Caco-2 (cell line): ENCODE results near the gene CEBPA. TPM values are rescaled to one million over a fixed set of nuclear protein-coding genes. Genes with fewer than 3 reads are reported as not detected.

ENCODE experiments used
- BruUV-seq: library from RNA; stranded (reverse); fragments of 400-500 nt; replicated peaks from 2 replicates; lab custom pipeline; 2021; lab: Mats Ljungman, UMichigan
- CTCF ChIA-PET: fragments of 300-600 bp; sonication (Branson Sonifier 250); formaldehyde crosslinking; loops from one replicate; lab custom pipeline; 2022; ENCODE audit warnings: antibody characterized with exemption; lab: Charles Lee
- POLR2A ChIA-PET: fragments of 300-600 bp; sonication (Branson Sonifier 250); formaldehyde crosslinking; loops from one replicate; lab custom pipeline; 2022; ENCODE audit warnings: antibody characterized with exemption; lab: Charles Lee
- DNase-seq, 2 experiments: peaks; one replicate each; pipeline versions ENCODE4 v3.0.0 to v3.0.0-alpha.2; 2020 to 2022
- H3K27me3 ChIP-seq: replicated peaks from 2 replicates; pipeline ENCODE4 v1.6.0; 2011; ENCODE audit warnings: low read length; ENCODE audit not compliant: control insufficient read depth, insufficient read depth
- H3K36me3 ChIP-seq: 2 replicates; pipeline ENCODE4 v1.5.1; 2011; ENCODE audit warnings: low read length; ENCODE audit not compliant: control insufficient read depth, insufficient read depth
- H3K4me1 ChIP-seq: fragments of 250-450 bp; sonication (Bioruptor Pico); 2 replicates; pipeline ENCODE4 v1.5.1; 2020; ENCODE audit warnings: mild to moderate bottlenecking
- H3K4me3 ChIP-seq: 2 replicates; pipeline ENCODE4 v1.5.1; 2011; ENCODE audit warnings: low read depth, mild to moderate bottlenecking, control low read depth, low read length
- H3K9me3 ChIP-seq: fragments of 250-450 bp; sonication (Bioruptor Pico); 2 replicates; pipeline ENCODE4 v1.5.1; 2020; ENCODE audit warnings: mild to moderate bottlenecking, moderate library complexity
- H3K27ac Mint-ChIP-seq: one replicate; pipeline ENCODE4 v1.8.0; 2022; ENCODE audit warnings: mixed read lengths; ENCODE audit not compliant: unreplicated experiment
- H3K27me3 Mint-ChIP-seq: one replicate; pipeline ENCODE4 v1.8.0; 2022; ENCODE audit warnings: mixed read lengths; ENCODE audit not compliant: insufficient read depth, unreplicated experiment
- H3K36me3 Mint-ChIP-seq: one replicate; pipeline ENCODE4 v1.8.0; 2022; ENCODE audit warnings: mild to moderate bottlenecking, mixed read lengths; ENCODE audit not compliant: insufficient read depth, unreplicated experiment
- H3K4me1 Mint-ChIP-seq: one replicate; pipeline ENCODE4 v1.8.0; 2022; ENCODE audit warnings: low read depth, mixed read lengths; ENCODE audit not compliant: unreplicated experiment
- H3K4me3 Mint-ChIP-seq: one replicate; pipeline ENCODE4 v1.8.0; 2022; ENCODE audit warnings: mild to moderate bottlenecking, moderate library complexity, mixed read lengths; ENCODE audit not compliant: unreplicated experiment
- H3K9me3 Mint-ChIP-seq: one replicate; pipeline ENCODE4 v1.8.0; 2022; ENCODE audit warnings: mixed read lengths; ENCODE audit not compliant: unreplicated experiment
- CTCF ChIP-seq, 2 experiments: fragments of 200-600 bp in 1 of 2; IDR thresholded peaks; 1 replicate in 1 of 2; 2 replicates in 1 of 2; pipeline versions ENCODE4 v1.5.1 to v1.8.0; 2011 to 2022; ENCODE audit warnings: antibody characterized with exemption in 1 of 2, control low read depth in 1 of 2, inconsistent platforms in 1 of 2, low read depth in 1 of 2, low read length in 1 of 2, mild to moderate bottlenecking in 1 of 2, moderate library complexity in 1 of 2; ENCODE audit not compliant: insufficient read depth in 1 of 2, severe bottlenecking in 1 of 2, unreplicated experiment in 1 of 2
- intact Hi-C: fragments of 100-400 bp; cut with micrococcal nuclease; formaldehyde crosslinking; loops from one replicate; pipeline ENCODE4 v1.10.0; 2022; ENCODE audit not compliant: unreplicated experiment
- total RNA-seq: library from RNA; stranded (reverse); gene quantifications from 2 replicates; pipeline ENCODE4 v1.2.3, GENCODE V29; 2022

The CEBPA gene
- total RNA-seq, 1 experiment from 2014 or later: 110 TPM

- Histone ChIP-seq H3K9me3 (no peaks in the 10 kb centered on the region), H3K36me3 (no peaks in the 10 kb centered on the region), H3K4me1 (peaks cover 10% of the 10 kb centered on the region), H3K27me3 (no peaks in the 10 kb centered on the region), H3K4me3 (no peak overlapping the region)
- POLR2A ChIA-PET: no interaction called here
- CTCF ChIA-PET: no interaction called here
- intact Hi-C loops: no loop called here
- no peaks in the 10 kb centered on the region for H3K36me3 Mint-ChIP-seq
- DNase-seq: no peak
- H3K27me3 Mint-ChIP-seq: no peaks in the 10 kb centered on the region
- H3K9me3 Mint-ChIP-seq: no peaks in the 10 kb centered on the region
- no peak overlapping the region for H3K27ac Mint-ChIP-seq
- no TSS peak for BruUV-seq
- TF ChIP-seq CTCF (IDR thresholded peaks at IDR 0.05; ENCODE audit: insufficient read depth in 1 of 2, low read depth in 1 of 2, low read length in 1 of 2, severe bottlenecking in 1 of 2, unreplicated experiment in 1 of 2): no peak
- peaks cover 12% of the 10 kb centered on the region for H3K4me1 Mint-ChIP-seq
- no peak overlapping the region for H3K4me3 Mint-ChIP-seq
These were observed 33.3 kb downstream of the CEBPA start for GRCh38 chr19:33269016-33269415.

GRCh38 chr19:33268162-33268991, 34.0 kb downstream of the CEBPA start:
- POLR2A ChIA-PET: no interaction called here
- intact Hi-C loops: no loop called here

GRCh38 chr19:33267706-33268105, 34.6 kb downstream of the CEBPA start:
- H3K4me1 ChIP-seq: no peaks in the 10 kb centered on the region; the same call in 1 of the 2 replicates
- no peaks in the 10 kb centered on the region for H3K9me3 ChIP-seq
- ChIA-PET POLR2A (interaction anchor here (1.0 kb wide), 1 partner anchor 35 kb away, joined by 3 read pairs; the partner anchor contains the start of gene CEBPA), CTCF (no interaction called here)
- no TSS peak for BruUV-seq
- no peaks in the 10 kb centered on the region for H3K36me3 ChIP-seq
- Mint-ChIP-seq H3K4me3 (no peak overlapping the region), H3K27ac (no peak overlapping the region), H3K36me3 (no peaks in the 10 kb centered on the region), H3K27me3 (no peaks in the 10 kb centered on the region), H3K9me3 (no peaks in the 10 kb centered on the region), H3K4me1 (no peaks in the 10 kb centered on the region)
- intact Hi-C loops: no loop called here
- H3K4me3 ChIP-seq: no peak overlapping the region
- no peaks in the 10 kb centered on the region for H3K27me3 ChIP-seq
- no peak for DNase-seq
- TF ChIP-seq CTCF (IDR thresholded peaks at IDR 0.05; ENCODE audit: insufficient read depth in 1 of 2, low read depth in 1 of 2, low read length in 1 of 2, severe bottlenecking in 1 of 2, unreplicated experiment in 1 of 2): no peak

More at GRCh38 chr19:33268162-33268991, 34.0 kb downstream of the CEBPA start:
- H3K4me3 ChIP-seq: no peak overlapping the region
- H3K27me3 ChIP-seq: no peaks in the 10 kb centered on the region
- no peaks in the 10 kb centered on the region for H3K27me3 Mint-ChIP-seq
- H3K4me1 Mint-ChIP-seq: peaks cover 6% of the 10 kb centered on the region
- peaks cover 3% of the 10 kb centered on the region for H3K4me1 ChIP-seq
- no peaks in the 10 kb centered on the region for H3K9me3 Mint-ChIP-seq
- no peak for DNase-seq
- no peak overlapping the region for H3K4me3 Mint-ChIP-seq
- no peaks in the 10 kb centered on the region for H3K36me3 Mint-ChIP-seq
- TF ChIP-seq CTCF (IDR thresholded peaks at IDR 0.05; ENCODE audit: insufficient read depth in 1 of 2, low read depth in 1 of 2, low read length in 1 of 2, severe bottlenecking in 1 of 2, unreplicated experiment in 1 of 2): no peak
- BruUV-seq: no TSS peak
- no peaks in the 10 kb centered on the region for H3K9me3 ChIP-seq
- CTCF ChIA-PET: no interaction called here
- no peaks in the 10 kb centered on the region for H3K36me3 ChIP-seq
- H3K27ac Mint-ChIP-seq: no peak overlapping the region
